NCI-H1417 treated with DMSO at 0.1 percent for 48 hours (cell line): ENCODE measurements around the gene KIF23.

Source experiments
- DNase-seq: peaks from one replicate; lab custom pipeline; 2025; lab: John Stamatoyannopoulos, UW

KIF23 gene

GRCh38 chr15:69466733-69467132 is 52.6 kb downstream of the KIF23 start:
- DNase-seq = no peak

GRCh38 chr15:69467636-69468035 is 53.5 kb downstream of the KIF23 start:
- DNase-seq = no peak

GRCh38 chr15:69468241-69469121 is 54.3 kb downstream of the KIF23 start:
- DNase-seq = peak; percentile 96

GRCh38 chr15:69469467-69470201 is 55.5 kb downstream of the KIF23 start:
- no peak for DNase-seq

- no peak for DNase-seq
Measured at GRCh38 chr15:69472046-69472445, 57.9 kb downstream of the KIF23 start.

GRCh38 chr15:69472562-69472961 is 58.4 kb downstream of the KIF23 start:
- DNase-seq = no peak

- no peak for DNase-seq
Measured at GRCh38 chr15:69474291-69474690, 60.1 kb downstream of the KIF23 start.

- no peak for DNase-seq
Measured at GRCh38 chr15:69474846-69475455, 60.8 kb downstream of the KIF23 start.

- DNase-seq = peak; percentile 69
Measured at GRCh38 chr15:69475769-69476358, 61.7 kb downstream of the KIF23 start.

- DNase-seq = no peak
Measured at GRCh38 chr15:69476704-69477473, 62.7 kb downstream of the KIF23 start.

- DNase-seq = peak; percentile 62
Measured at GRCh38 chr15:69478259-69478781, 64.2 kb downstream of the KIF23 start.

- DNase-seq = no peak
Measured at GRCh38 chr15:69479081-69479480, 64.9 kb downstream of the KIF23 start.

GRCh38 chr15:69479971-69480370 is 65.8 kb downstream of the KIF23 start:
- DNase-seq = no peak

GRCh38 chr15:69480932-69481331 is 66.8 kb downstream of the KIF23 start:
- DNase-seq = no peak

- no peak for DNase-seq
Measured at GRCh38 chr15:69482686-69483256, 68.6 kb downstream of the KIF23 start.

GRCh38 chr15:69484837-69485236 is 70.7 kb downstream of the KIF23 start:
- DNase-seq = no peak

GRCh38 chr15:69486481-69487110 is 72.4 kb downstream of the KIF23 start:
- DNase-seq = no peak

GRCh38 chr15:69489073-69489571 is 75.0 kb downstream of the KIF23 start:
- DNase-seq = no peak

- no peak for DNase-seq
Measured at GRCh38 chr15:69490356-69491037, 76.3 kb downstream of the KIF23 start.

- no peak for DNase-seq
Measured at GRCh38 chr15:69491038-69491505, 76.9 kb downstream of the KIF23 start.
